AG10803 (cell line): ENCODE data around the gene CCM2.
A peak's percentile ranks its signal among the peaks of the same experiment; 100 is the strongest.

Source experiments
- DNase-seq: peaks from one replicate; pipeline ENCODE4 v3.0.0; 2010; ENCODE audit warnings: low read depth
- H3K4me3 ChIP-seq: 2 replicates; pipeline ENCODE4 v1.5.1; 2011; ENCODE audit warnings: mild to moderate bottlenecking, low read length, control low read depth
- CTCF ChIP-seq: conservative IDR thresholded peaks from 2 replicates; pipeline ENCODE4 v1.5.1; 2011; ENCODE audit warnings: mild to moderate bottlenecking, low read length, control low read depth, inconsistent platforms

CCM2 gene

GRCh38 chr7:44999245-45000092 lies 532 bp upstream of the CCM2 start:
- no peak for TF ChIP-seq CTCF
- peak; percentile 98 for DNase-seq
- peak overlapping the region; percentile 78 for H3K4me3 ChIP-seq

GRCh38 chr7:45001138-45001694 lies 1.2 kb downstream of the CCM2 start:
- no peak for DNase-seq
- H3K4me3 ChIP-seq: peak overlapping the region; percentile 64
- TF ChIP-seq CTCF: no peak

- TF ChIP-seq CTCF: no peak
- peak overlapping the region; percentile 64; the same call in 1 of the 2 replicates for H3K4me3 ChIP-seq
- DNase-seq: no peak
These were observed 1.8 kb downstream of the CCM2 start for GRCh38 chr7:45001826-45002225.

- TF ChIP-seq CTCF: no peak
- H3K4me3 ChIP-seq: no peak overlapping the region
- DNase-seq: no peak
These were observed 3.8 kb downstream of the CCM2 start for GRCh38 chr7:45003789-45004188.

GRCh38 chr7:45007106-45007505 lies 7.1 kb downstream of the CCM2 start:
- H3K4me3 ChIP-seq: no peak overlapping the region
- TF ChIP-seq CTCF: no peak
- no peak for DNase-seq

GRCh38 chr7:45007571-45008328 lies 7.7 kb downstream of the CCM2 start:
- no peak overlapping the region for H3K4me3 ChIP-seq
- no peak for TF ChIP-seq CTCF
- no peak for DNase-seq
